ELR (cell line): ENCODE measurements around the gene PYY.

Experiments used
- DNase-seq: peaks from one replicate; pipeline ENCODE4 v3.0.0-alpha.2; 2015; ENCODE audit warnings: low read depth

Gene PYY

GRCh38 chr17:43915559-43915958 is 38.2 kb downstream of the PYY start:
- no peak for DNase-seq

GRCh38 chr17:43914451-43914850 is 39.3 kb downstream of the PYY start:
- DNase-seq, result no peak

GRCh38 chr17:43913584-43913983 is 40.2 kb downstream of the PYY start:
- no peak for DNase-seq

DNA sequence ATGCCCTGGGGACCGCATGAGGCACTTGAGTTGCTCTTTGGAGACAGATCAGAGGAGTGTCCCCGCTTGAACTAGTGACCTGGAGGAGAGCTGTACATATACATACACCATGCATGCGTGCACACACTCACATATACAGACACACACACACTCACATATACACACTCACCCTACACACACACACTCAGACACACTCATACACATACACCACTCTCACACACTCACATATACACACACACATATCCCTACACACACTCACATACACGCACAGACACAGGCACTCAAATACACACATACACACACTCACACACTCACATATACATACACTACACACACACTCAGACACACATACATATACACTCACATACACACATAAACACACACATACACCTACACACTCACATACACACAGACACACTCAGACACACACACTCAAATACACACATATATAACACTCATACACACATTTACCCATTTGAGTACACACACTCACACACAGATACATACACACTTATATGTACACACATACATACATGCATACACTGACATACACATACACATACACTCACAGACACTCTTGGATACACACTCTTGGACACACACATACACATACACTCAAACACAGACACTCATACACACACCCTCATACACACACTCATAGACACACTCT is 41.0 kb downstream of the PYY start:
- DNase-seq, result no peak

- no peak for DNase-seq
Measured at GRCh38 chr17:43911904-43912303, 41.8 kb downstream of the PYY start.

DNA sequence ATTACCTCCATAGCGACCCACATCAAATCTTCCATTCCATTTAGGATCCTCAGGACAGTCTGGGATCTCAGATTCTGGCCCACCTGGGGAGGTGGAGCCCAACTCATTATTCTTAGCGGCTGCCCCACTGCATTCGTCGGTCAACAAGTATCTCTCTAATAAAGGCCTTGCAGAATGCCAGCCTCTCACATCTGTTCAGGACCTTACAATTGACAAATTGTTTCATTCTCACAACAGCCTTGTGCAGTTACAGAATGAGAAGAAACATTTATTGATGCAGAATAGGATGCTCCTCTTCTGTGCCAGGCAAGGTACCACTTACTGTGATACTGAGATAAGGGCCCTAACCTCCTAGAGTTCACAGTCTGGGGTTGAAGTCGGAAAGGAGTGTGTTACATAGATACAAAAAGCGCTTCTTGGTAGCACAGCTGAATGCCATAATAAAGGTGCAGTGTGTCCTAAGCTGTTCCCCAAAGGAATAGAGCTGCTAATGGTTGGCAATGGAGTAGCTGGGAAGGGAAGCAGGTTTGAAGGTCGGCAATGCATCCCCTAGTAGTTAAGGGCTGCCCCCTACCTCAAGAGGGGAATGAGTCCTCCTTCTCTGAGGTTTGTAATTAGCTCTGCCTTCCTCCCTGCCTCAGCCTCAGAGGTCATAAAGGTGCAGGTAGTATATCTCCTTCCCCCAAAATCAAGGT is 44.1 kb downstream of the PYY start:
- DNase-seq, result no peak

DNA sequence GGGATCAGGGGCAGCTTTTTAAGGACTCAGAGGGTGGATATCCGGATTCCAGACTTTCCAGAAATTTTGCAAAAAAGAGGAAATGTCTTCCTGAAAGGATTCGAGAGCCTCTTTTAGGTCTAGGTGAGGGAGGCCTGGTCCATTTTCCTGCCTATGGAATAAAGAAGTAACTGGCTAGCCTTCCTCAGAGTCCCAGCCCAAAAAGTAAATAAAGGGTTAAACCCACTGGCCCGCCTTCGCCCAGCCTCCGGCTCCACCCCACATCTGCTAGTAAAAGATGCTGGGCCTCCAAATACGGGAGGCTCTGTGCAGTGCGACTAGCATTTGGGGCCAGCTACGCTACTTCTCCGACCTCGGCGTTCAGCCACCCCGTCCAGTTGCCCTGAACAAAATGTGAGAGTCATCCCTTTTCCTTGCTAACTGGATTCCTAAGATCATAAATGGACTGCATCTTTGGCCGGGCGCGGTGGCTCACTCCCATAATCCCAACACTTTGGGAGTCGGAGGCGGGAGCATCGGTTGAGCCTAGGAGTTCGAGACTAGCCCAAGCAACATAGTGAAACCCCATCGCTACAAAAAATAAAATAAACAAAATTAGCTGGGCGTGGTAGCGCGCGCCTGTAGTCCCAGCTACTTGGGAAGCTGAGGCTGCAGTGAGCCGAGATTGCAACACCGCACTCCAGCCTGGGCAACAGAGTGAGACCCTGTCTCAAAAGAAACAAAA is 45.6 kb downstream of the PYY start:
- peak; percentile 78 for DNase-seq

DNA sequence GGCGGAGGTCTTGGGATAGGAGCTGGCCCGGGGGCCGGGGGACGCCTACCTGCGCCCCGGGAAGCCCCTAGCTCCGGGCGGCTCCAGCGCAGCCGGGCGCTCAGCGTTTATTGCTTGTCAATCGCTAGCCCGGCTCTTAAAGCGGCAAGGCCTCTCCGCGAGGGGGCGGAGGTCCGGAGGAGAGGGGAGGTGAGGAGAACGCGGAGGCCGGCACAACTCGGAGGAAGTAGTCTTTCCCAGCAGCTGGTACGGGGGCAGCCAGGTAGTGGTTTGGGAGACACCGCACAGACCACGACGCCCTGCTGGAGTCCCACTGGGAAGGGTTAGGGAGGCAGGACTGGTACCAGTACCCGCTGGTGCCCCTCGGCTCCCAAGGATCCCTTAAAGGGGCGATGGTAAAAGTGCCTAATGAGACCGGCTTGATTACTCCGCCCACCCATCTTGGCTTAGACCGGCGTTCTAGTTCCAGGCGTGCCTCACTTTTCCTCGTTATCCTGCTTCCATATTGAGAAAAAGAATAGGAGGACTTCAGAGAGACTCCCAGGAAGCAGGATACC is 46.2 kb downstream of the PYY start, which contains the start of gene MPP2:
MPP2 (minus strand) TSS at position 112 of the 557 bp plus-strand sequence. CDS start 3,076 bp downstream, outside the sequence.
- peak; percentile 80 for DNase-seq

- DNase-seq, result no peak
Measured at GRCh38 chr17:43906951-43907424, 46.8 kb downstream of the PYY start.

GRCh38 chr17:43905985-43906852 is 47.5 kb downstream of the PYY start:
- peak; percentile 75 for DNase-seq

GRCh38 chr17:43905400-43905984 is 48.2 kb downstream of the PYY start:
- DNase-seq, result no peak
